ENCODE measurements around the gene BCAS3. TPM values are rescaled to one million over a fixed set of nuclear protein-coding genes. Genes with fewer than 3 reads are reported as not detected.

Gene BCAS3
- total RNA-seq, 4 donors from 2014 or later: 20.7 to 76.3 (median 39.8) TPM

- Histone ChIP-seq H3K4me3 (no peak overlapping the region), H3K27ac (no peak overlapping the region), H3K4me1 (no peaks in the 10 kb centered on the region), H3K9me3 (no peaks in the 10 kb centered on the region), H3K36me3 (no peaks in the 10 kb centered on the region), H3K27me3 (no peaks in the 10 kb centered on the region)
- TF ChIP-seq EP300 (IDR thresholded peaks at IDR 0.05; ENCODE audit: low read depth): no peak
- no peak for TF ChIP-seq POLR2A (IDR thresholded peaks at IDR 0.05)
- TF ChIP-seq CTCF (IDR thresholded peaks at IDR 0.05): no peak
- no peak for TF ChIP-seq POLR2AphosphoS5 (IDR thresholded peaks at IDR 0.05)
- DNase-seq: no peak
- in situ Hi-C loops (cut with MboI; ENCODE audit: low pct_ligation_motif_present in 1 of 4, low pct_unique_long_range_greater_than_20kb in 1 of 4, low sequenced_read_pairs in 3 of 4) (no loop called here), intact Hi-C loops (cut with DNase I; ENCODE audit: low total_unique reads) (no loop called here)
- 70 to 77% methylated on average over 2 to 3 of the region's 3 CpGs for WGBS, 2 donors (ENCODE audit: low coverage in 1 of 2)
Measured at GRCh38 chr17:61282377-61282776, 604.7 kb downstream of the BCAS3 start.

GRCh38 chr17:61283043-61283442, 605.4 kb downstream of the BCAS3 start:
- Histone ChIP-seq H3K36me3 (no peaks in the 10 kb centered on the region), H3K27ac (no peak overlapping the region), H3K4me1 (no peaks in the 10 kb centered on the region), H3K4me3 (no peak overlapping the region), H3K9me3 (no peaks in the 10 kb centered on the region), H3K27me3 (no peaks in the 10 kb centered on the region)
- DNase-seq: no peak
- TF ChIP-seq CTCF (IDR thresholded peaks at IDR 0.05): no peak
- TF ChIP-seq POLR2A (IDR thresholded peaks at IDR 0.05): no peak
- TF ChIP-seq EP300 (IDR thresholded peaks at IDR 0.05; ENCODE audit: low read depth): no peak
- TF ChIP-seq POLR2AphosphoS5 (IDR thresholded peaks at IDR 0.05): no peak
- in situ Hi-C loops (cut with MboI; ENCODE audit: low pct_ligation_motif_present in 1 of 4, low pct_unique_long_range_greater_than_20kb in 1 of 4, low sequenced_read_pairs in 3 of 4) (no loop called here), intact Hi-C loops (cut with DNase I; ENCODE audit: low total_unique reads) (no loop called here)
- 93 to 94% methylated on average over 6 of the region's 6 CpGs for WGBS, 2 donors (ENCODE audit: low coverage in 1 of 2)

- in situ Hi-C loops (cut with MboI; ENCODE audit: low pct_ligation_motif_present in 1 of 4, low pct_unique_long_range_greater_than_20kb in 1 of 4, low sequenced_read_pairs in 3 of 4): no loop called here
- 83 to 88% methylated on average over 1 to 10 of the region's 10 CpGs for WGBS, 2 donors (ENCODE audit: low coverage in 1 of 2)
- DNase-seq: no peak
- no peaks in the 10 kb centered on the region for H3K4me1 ChIP-seq
- H3K36me3 ChIP-seq: no peaks in the 10 kb centered on the region
- no peaks in the 10 kb centered on the region for H3K9me3 ChIP-seq
- H3K4me3 ChIP-seq: no peak overlapping the region
- H3K27me3 ChIP-seq: no peaks in the 10 kb centered on the region
- intact Hi-C loops (cut with DNase I; ENCODE audit: low total_unique reads): no loop called here
- TF ChIP-seq POLR2AphosphoS5 (IDR thresholded peaks at IDR 0.05): no peak
- TF ChIP-seq POLR2A (IDR thresholded peaks at IDR 0.05): no peak
- TF ChIP-seq EP300 (IDR thresholded peaks at IDR 0.05; ENCODE audit: low read depth): no peak
- TF ChIP-seq CTCF (IDR thresholded peaks at IDR 0.05): no peak
- no peak overlapping the region for H3K27ac ChIP-seq
Measured at GRCh38 chr17:61284174-61284573, 606.5 kb downstream of the BCAS3 start.

GRCh38 chr17:61284746-61285145, 607.1 kb downstream of the BCAS3 start:
- Histone ChIP-seq H3K4me3 (no peak overlapping the region), H3K27ac (no peak overlapping the region), H3K36me3 (no peaks in the 10 kb centered on the region), H3K4me1 (no peaks in the 10 kb centered on the region), H3K27me3 (no peaks in the 10 kb centered on the region), H3K9me3 (no peaks in the 10 kb centered on the region)
- WGBS, 2 donors (ENCODE audit: low coverage in 1 of 2): 67% methylated on average over 1 of the region's 1 CpG; no CpG with 5 or more reads in 1 of the 2 donors
- DNase-seq: no peak
- intact Hi-C loops (cut with DNase I; ENCODE audit: low total_unique reads) (no loop called here), in situ Hi-C loops (cut with MboI; ENCODE audit: low pct_ligation_motif_present in 1 of 4, low pct_unique_long_range_greater_than_20kb in 1 of 4, low sequenced_read_pairs in 3 of 4) (no loop called here)
- TF ChIP-seq CTCF (IDR thresholded peaks at IDR 0.05) (no peak), POLR2A (IDR thresholded peaks at IDR 0.05) (no peak), EP300 (IDR thresholded peaks at IDR 0.05; ENCODE audit: low read depth) (no peak), POLR2AphosphoS5 (IDR thresholded peaks at IDR 0.05) (no peak)

Data from transverse colon (tissue), 4 donors.